Measurements from ENCODE around the gene APRT.

The APRT gene, protein sequence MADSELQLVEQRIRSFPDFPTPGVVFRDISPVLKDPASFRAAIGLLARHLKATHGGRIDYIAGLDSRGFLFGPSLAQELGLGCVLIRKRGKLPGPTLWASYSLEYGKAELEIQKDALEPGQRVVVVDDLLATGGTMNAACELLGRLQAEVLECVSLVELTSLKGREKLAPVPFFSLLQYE

DNA sequence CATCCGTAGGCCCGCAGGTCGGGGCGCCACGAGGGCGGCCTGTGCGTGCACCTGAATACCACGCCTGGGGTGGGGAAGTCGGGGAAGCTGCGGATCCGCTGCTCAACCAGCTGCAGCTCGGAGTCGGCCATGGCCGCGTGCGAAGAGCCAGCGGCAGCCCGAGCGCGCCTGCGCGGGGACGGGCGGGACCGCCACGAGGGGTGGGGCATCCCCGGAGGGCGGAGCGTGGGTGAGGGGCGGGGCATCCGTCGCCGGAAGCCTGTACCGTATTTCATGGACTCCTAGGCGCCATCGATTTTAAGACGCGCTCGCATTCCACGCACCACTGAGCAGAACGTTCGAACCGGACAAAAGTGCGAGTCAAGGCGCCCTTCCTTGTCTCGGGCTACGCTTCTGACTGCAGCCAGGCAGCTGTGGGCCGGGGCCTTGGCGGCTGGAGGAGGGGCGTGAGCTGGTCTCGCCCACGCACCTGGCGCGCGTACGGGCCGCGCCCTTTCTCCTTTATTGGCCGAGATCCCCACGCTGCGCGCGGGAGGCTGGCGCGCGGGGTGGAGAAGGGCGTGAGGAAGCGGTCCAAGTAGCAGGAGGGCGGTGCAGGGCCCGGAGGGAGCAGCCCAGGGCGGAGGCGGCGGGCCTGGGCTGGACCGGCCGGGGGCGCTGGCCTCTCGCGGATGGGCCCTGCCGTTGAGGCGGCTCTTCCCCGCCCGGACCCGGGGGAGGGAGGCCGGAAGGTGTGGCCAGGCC is at the start of gene APRT:
TSS of gene APRT (minus strand) at position 160 of the 744 bp plus-strand sequence. CDS start at position 131, 29 bp downstream.
- DNase-seq (ENCODE audit: low read depth in 2 of 3, low spot score in 1 of 3) = peak; percentile 95 to 99 (median 96)

DNA sequence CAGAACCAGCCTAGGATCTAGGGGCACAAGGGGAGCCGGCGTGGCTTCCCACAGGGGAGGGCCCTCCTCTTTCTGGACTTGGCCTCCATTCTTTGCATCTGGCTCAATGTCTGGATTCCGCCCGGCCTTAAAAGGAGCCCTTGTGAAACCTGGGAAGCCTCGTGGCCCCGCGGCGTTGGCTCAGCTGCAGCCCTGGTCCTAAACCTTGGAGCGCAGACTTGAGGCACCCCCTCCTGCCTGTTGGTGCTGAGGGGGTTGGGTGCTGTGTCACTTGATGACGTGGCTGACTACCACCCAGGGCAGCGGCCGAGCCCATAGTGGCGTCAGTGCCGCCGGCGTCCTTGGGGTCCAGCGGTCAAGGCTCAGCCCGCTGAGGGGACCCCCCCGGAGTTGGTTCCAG is 49.6 kb upstream of the APRT start:
- no peak for DNase-seq (ENCODE audit: low read depth in 2 of 3, low spot score in 1 of 3)

DNA sequence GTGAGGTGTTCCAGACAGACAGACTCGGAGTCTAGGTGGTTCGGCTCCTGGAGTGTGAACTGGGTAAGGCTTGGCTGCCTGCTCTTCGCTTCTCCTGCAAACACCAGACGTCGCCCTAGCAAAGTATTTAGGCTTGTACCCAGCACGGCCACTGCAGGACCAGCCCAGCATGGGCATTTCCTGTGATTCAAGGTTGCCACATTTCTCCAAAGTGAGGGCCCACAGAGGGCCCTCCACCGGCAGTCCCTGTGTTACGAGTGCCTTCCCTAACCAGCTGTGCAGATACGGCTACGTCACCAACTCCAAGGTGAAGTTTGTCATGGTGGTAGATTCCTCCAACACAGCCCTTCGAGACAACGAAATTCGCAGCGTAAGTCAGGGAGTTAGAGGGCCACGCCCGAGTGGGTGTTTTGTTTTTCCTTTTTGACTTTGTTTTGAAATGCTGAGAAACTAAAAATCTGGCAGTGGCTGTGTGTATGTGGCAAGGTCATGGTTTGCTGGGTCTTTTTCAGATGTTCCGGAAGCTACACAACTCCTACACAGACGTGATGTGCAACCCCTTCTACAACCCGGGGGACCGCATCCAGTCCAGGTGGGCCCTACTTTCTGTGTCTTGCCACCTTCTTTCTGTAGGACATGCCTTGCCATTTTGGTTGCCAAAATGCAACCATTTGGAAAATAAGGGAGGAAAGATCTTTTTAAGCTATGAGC is 47.8 kb upstream of the APRT start:
- DNase-seq (ENCODE audit: low read depth in 2 of 3, low spot score in 1 of 3) = no peak

DNA sequence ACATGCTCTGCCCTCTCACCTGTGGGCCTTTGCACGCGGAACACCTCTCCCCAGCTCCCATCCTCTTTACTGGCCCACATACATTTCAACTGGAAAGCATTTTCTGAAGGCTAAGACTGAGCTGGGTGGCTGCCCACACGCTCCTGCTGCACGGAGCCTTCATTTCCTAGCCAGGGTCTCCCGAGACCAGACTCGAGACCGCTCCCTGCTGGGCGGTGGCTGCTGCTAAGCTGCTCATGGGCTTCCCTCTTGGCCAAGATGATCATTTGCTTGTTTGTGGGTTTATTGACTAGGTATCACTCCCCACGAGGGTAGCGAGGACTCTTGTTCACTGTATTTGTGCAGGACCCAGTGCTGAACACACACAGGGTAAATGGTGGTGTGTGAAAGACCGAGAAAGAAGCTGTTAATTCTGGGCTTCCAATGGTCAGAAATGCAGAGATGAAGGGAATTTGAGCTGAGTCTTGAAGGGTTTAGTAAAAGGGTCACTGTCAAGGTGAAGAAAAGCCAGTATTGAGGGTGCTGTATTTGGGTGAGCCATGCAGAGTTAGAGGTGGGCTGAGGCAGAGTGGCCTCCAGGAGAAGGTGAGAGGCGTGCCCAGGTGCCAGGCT is 46.1 kb upstream of the APRT start:
- DNase-seq (ENCODE audit: low read depth in 2 of 3, low spot score in 1 of 3) = peak; percentile 59 to 68 (median 67)

DNA sequence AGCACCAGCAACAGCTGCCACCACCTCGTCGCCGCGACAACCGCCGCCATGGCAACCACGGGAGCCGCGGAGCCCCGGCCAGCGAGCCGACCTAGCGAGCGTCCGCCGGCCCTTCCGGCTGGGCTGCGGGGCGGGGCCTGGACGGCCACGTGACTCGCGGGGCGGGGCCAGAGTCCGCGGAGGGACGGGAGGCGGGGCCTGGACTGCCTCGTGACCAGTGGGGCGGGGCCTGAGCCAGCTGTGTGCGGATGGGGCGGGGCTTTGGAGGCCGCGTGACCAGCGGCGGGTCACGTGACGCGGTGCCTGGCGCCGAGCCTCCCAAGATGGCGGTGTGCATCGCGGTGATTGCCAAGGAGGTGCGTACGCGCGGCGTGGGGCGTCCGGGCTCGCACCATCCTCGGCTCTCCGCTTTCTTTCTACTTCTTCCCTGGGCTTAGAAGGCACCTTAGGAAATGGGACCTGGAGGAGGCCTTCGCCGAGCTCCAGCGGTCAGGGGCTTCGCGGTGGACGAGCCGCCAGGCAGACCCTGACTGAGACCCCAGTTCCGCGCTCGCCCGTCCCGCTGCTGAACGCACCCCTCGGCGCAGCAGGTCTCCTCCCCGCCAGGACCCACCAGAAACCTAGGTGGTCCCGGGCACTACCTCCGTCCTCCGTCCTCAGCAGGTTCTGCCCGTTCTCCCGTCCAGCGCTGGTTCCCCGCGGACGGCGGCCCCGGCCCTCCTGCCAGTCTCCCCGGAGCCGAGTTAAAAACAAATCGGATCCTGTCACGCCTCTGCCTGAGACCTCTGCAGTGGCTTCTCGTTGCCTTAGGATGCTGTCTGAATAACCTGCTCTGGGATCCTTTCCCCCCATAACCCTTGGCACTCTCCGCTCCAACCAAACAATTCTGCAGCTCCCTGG is 45.4 kb upstream of the APRT start, which contains the start of the genes GALNS and TRAPPC2L:
TSS of gene GALNS (minus strand) at position 120 of the 900 bp plus-strand sequence. CDS start at position 50, 70 bp downstream.
TSS of gene TRAPPC2L (plus strand) at position 300 of the 900 bp plus-strand sequence. CDS start at position 324, 24 bp downstream.
- peak; percentile 98 to 99 (median 99) for DNase-seq (ENCODE audit: low read depth in 2 of 3, low spot score in 1 of 3)

DNA sequence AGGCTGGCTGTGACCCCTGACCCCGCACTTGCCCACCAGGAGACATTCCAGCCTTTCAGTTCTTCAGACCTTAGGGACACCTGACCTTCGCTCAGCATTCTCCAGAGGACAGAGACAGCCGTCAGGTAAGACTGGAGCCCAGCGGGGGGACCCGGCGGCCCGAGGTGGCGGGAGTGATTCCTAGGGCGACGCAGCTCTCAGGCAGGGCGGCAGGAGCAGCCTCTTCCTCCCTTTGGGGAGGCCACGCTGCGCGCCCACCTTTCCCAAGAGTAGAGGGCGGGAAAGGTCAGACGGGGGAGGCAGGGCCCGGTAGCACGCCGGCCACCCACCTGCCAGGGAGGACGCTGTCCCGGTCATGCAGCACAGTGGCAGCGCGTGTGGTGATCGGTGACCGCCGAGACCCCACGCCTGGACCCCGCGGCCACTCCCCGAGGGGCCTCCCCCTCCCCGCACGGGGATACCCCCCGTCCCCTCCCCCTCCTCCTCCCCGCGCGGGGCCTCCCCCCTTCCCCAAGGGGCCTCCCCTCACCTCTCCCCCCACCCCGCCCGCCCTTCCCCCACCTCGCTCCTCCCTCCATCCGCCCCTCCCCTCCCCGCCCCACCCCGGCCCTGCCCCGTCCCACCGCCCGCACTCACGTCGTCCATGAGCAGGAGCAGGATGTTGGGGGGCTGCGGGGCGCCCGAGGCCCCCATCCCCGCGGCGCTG is 44.5 kb upstream of the APRT start:
- DNase-seq (ENCODE audit: low read depth in 2 of 3, low spot score in 1 of 3) = no peak

DNA sequence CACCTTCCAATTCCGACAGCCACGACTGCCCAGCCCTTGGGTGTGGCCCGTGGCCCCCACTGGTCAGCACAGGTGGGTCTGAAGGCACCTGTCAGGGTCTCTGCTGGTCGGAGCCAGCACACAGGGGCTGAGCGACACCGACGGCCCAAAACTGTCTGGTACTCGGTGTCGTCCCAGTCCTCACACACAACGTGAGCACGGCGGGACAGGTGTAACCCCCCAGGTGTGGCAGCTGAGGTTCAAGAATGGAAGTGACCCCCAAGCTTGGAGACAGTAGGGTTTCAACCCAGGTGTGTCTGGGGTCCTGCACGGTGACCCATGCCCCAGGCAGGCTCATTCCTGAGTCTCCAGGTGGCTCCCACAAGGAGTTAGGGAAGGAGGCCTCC is 44.0 kb upstream of the APRT start:
- no peak for DNase-seq (ENCODE audit: low read depth in 2 of 3, low spot score in 1 of 3)

DNA sequence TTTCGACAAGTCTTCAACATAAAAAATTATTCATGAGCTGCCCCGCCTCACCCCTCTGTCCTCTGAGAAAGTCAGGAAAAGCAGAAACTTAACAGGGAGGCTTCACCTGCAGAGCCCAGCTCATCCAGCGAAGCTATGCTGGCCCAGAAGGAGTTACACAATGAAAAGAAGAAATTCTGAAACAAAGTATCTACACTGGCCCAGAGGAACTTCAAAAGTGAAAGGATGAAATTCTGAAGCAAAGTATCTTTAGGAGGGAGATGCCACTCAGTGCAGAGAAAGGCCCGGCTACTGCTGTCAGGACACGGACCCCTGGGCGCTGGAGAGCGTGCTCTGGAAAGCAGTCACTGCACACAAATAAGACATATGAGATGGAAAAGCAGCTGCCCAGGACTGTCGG is 43.4 kb upstream of the APRT start:
- DNase-seq (ENCODE audit: low read depth in 2 of 3, low spot score in 1 of 3) = no peak

DNA sequence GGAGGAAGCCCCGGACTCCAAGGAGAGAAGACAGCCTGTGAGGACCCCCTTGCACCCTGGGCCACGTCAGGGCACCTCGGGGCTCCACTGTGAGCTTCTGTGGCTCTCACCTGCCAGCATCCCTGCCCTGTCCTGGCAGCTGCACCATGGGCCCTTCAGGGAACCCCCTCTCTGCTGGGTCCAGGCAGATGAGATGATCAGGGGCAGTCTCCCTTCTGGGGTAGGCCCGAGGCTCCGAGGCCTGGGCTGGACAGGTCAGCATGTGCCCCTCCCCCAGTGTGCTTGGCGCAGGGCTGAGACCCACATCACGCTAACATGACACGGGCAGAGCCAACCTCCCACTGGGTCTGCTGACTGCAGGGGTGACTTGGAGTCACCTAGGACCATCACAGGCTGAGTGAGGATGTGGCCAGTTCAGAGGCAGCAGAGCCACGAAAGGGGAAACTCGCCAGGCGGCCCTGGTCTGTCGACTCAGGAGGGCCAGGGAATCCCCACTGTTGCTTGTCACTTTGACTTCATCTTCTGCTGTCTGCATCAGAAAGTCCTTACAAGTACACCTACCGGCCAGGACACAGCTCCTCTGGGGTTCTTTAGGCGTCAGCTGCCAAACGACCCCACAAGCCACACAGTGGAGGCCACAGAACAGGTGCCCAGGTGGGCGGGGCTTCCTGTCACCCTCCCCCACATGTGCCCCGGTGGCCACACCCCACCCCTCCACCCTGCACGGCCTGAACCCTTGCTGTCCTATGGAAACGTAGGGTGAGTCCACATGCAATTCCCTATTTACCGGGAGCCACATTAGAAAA is 42.8 kb upstream of the APRT start:
- peak in 1 of 3 donors; percentile 12 for DNase-seq (ENCODE audit: low read depth in 2 of 3, low spot score in 1 of 3)

DNA sequence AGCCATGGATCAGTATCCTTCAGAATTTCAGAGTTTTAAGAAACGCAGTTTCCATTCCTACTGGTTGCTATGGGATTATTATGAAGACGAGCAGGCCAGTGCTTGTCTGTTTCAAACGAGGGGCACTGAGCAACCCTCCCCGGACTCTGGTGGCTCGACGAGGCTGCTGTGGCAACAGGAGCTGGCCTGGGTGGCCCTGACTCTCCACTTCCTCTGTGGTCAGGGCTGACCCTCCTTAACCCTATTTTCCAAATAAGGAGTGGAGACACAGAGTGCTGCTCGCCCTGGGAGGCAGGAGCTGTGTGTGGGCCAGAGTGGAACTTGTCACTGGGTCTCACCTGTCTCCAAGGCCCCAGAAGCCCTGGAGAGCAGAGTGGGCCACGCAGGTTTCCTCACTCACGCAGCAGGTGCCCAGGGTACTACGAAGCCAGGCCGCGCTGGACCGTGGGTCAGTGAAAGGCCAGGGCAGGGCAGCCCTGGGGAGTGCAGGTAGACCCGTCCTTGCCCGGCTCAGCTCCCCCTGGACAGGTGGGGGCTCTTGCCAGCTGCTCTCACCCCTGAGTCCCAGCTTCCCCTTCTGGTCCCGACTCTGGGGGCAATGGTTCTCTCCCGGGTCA is 41.7 kb upstream of the APRT start:
- no peak for DNase-seq (ENCODE audit: low read depth in 2 of 3, low spot score in 1 of 3)

DNA sequence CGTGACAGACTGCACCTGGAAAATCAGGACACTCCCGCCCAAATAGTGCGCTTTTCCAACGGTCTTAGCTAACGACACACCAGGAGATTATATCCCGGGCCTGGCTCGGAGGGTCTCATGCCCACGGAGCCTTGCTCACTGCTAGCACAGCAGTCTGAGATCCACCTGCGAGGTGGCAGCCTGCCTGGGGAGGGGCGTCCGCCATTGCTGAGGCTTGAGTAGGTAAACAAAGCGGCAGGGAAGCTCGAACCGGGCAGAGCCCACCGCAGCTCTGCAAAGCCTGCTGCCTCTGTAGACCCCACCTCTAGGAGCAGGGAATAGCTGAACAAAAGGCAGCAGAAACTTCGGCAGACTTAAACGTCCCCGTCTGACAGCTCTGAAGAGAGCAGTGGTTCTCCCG is 39.9 kb upstream of the APRT start:
- DNase-seq (ENCODE audit: low read depth in 2 of 3, low spot score in 1 of 3) = no peak

DNA sequence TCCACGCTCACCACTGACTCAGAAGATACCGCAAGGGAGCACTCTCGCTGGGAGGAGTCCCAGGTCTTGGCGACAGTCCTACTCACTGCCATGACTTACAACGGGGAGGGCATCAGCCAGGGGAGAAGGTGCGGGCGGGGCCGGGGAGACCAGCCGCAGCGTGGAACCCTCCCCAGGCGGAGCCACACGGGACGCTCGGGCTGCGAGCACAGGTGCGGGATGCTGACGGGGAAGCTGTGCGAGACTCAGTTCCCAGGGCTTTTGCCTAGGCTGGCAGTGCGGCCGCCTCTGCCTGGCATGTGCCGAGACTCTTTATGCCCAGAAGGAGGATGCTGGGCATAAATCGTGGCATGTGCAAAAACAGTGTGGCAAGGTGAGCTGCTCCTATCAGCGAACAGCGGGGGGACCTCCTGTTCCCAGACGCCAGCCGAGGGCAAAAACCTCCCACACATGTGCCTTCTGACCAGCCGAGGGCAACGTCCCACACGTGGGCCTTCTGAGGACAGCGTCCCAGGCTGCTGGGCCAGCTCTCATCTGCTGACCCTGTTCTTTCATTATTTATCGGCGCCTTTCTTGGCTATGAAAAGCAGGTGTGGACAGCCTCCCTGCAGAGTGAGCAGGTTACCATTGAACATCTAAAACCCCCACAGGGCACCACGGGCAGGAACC is 38.9 kb upstream of the APRT start:
- DNase-seq (ENCODE audit: low read depth in 2 of 3, low spot score in 1 of 3) = no peak

DNA sequence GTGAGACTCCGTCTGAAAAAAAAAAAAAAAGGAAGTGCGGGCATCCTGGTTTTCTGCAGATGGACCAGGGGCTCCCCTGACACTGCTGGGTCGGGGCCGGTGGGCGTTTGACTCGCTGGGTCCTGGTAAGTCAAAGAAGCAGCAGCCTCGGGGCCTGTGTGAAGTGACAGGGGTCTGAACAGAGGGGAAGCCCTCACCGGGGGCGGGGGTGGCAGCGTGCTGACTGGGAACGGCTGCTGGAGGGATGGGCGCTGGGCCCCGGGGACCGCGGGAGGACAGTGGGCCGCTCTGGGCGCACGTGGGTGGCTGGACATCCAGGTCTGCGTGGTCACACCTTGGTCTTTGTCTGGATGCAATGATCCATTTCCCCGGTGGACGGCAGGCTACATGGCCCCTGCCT is 36.8 kb upstream of the APRT start:
- no peak for DNase-seq (ENCODE audit: low read depth in 2 of 3, low spot score in 1 of 3)

DNA sequence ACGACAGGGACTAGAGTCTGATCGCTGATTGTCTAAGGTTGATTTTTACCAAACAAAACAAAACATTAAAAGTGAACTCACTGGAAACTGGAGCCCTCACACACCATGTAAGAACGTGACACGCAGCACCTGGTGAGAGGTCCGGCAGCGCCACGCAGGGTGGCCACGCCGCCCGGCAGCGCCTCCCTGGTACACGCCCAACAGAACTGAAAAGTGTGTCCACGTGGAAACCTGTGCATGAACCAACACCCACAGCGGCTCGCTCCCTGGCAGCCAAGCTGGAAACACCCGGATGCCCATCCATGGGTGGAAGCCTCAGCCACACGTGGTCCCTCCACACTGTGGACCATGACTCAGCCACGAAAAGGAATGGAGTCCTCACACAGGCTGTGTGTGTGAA is 35.9 kb upstream of the APRT start:
- DNase-seq (ENCODE audit: low read depth in 2 of 3, low spot score in 1 of 3) = no peak

DNA sequence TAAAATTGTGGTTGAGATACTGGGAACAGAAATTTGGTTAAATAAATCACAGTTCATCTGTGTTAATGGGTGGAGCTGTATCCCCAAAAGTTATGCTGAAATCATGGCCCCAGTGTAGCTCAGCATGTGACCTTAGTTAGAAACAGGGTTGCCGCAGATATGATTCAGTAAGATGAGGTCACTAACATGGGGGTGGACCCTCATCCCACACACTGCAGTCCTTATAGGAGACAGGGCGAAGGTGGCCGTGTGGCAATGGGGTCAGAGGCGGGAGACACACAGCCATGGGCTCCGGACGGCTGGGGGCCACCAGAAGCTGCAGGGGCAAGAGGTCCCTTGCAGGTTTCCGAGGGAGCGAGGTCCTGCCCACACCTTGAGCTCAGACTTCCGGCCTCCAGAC is 34.4 kb upstream of the APRT start:
- DNase-seq (ENCODE audit: low read depth in 2 of 3, low spot score in 1 of 3) = no peak

DNA sequence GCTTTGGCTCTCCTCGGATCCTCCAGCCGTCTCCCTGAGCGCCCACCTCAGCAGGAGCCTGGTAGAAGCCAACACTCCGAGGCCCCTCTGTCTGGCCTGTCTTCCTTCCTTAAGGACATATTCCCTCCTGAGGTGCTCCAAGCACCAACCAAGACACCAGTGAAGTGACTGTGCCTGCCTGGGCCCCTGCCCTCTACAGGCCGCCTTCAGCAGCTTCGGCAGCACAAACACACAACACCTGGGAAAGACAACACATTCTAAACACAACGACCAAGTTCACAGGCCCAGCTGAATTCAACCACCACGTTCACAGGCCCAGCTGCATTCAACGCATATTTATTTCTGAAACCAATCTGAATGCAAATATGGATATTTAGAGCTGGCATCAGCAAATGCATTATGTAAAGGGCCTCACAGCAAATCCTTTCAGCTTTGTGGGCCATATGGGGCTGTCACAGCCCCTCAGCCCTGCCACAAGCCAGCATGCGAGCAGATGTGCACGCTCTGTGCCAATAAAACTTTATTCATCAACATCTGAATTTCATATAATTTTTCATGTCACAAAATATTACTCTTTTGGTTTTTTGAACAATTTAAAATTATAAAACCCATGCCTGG is 32.8 kb upstream of the APRT start:
- no peak for DNase-seq (ENCODE audit: low read depth in 2 of 3, low spot score in 1 of 3)

DNA sequence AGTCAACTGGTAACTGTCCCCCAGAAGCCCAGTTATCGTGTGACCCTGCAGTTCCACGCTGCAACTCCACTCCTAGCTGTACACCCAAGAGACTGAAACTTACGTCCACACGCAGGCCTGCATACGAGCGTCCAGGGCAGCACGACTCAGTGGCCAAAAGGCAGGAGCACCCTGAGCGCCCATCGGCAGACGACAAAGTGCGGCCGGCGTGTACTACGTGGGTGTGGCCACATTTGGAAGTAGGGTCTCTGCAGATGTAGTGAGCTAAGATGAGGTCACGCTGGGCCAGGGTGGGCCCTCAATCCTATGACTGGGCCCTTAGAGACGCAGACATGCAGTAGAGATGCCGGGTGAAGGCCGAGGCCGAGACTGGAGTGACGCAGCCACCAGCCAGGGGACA is 31.5 kb upstream of the APRT start:
- no peak for DNase-seq (ENCODE audit: low read depth in 2 of 3, low spot score in 1 of 3)

DNA sequence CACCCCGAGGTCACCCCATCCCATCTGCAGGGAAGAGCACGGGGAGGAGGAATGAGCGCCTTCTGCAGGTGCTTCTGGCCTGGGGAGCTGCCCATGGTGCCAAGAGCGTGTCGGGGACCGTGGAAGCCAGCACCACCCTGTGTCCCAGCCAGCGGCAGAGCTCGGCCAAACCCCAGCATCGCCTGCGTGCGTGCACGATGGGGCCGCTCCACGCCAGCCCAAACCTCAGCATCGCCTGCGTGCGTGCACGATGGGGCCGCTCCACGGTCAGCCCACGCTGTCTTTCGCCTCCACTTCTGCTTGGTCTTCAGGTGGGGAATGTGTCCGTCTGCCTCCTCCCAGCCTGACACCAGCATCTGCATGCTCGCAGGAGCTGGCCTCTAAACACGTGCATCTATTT is 31.1 kb upstream of the APRT start:
- DNase-seq (ENCODE audit: low read depth in 2 of 3, low spot score in 1 of 3) = no peak

Measured in stimulated activated CD4-positive, alpha-beta T cell treated with anti-CD3 and anti-CD28 coated beads, Interleukin-12 subunit alpha, Interleukin-12 subunit beta, amount 100 ng/mL, for 48 hours (primary cell).